ENCODE data around the gene U2SURP. TPM values are rescaled to one million over a fixed set of nuclear protein-coding genes. Genes with fewer than 3 reads are reported as not detected.

Gene U2SURP
- total RNA-seq, 2 experiments from 2014 or later, result 173 to 180 TPM

DNA sequence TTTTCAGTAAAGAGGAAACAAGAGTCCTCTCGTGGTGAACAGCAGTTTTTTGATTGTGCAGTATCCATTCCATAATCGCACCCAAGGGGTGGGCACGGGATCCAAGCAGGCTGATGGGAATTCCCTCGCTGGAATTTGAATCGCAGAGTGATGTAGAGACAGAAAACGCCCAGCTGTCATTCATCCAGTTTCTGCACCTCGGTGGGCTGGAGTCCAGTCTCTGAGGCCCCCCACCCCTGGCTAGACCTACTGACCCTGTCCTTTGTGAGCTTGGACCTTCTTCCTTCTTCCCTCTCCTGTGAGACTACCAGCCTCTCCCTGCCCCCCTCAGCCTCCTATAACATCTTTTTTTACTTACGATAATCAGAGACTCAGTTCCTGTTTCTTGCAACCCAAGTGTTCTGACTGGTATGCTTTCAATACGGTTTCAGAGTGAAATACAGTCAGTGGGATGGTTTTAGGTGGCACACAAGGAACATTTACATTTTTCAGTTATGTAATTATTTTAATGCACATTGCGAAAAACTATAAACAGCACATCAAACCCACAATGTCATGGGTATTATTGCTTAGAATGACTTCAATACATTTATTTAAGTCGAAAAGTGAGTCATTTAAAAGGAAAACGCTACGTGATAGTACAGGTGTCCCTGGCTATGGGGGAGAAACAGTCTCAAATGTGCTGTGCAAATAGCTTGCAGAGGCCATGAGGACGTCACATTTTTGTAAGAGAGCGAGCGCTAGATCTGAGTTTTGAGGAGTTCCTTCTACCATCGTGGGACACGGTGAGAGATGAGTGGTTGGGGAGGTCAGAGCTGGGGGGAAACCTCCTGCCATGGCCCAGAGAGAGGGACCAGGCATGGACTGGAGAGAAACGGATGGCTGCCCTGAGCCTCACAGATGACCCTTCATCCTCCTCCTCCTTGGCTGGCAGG lies 80.7 kb downstream of the U2SURP start:
- Mint-ChIP-seq H3K27ac (peak overlapping the region; percentile 86), H3K27me3 (ENCODE audit: low read depth) (no peaks in the 10 kb centered on the region), H3K36me3 (ENCODE audit: low read depth) (no peaks in the 10 kb centered on the region), H3K4me1 (ENCODE audit: low read depth) (peaks cover 23% of the 10 kb centered on the region), H3K9me3 (no peaks in the 10 kb centered on the region), H3K4me3 (peak overlapping the region; percentile 41)
- peak; percentile 51 for DNase-seq
- CTCF ChIA-PET, result interaction anchor here (0.8 to 1.0 kb wide), 2 partner anchors 21 to 427 kb away, joined by 3 read pairs; no protein-coding TSS in a partner anchor
- intact Hi-C loops (cut with micrococcal nuclease), result loop anchor here (1.0 kb wide), 4 partner anchors 21 to 83 kb away; partner anchors contain the start of genes CHST2 and U2SURP

DNA sequence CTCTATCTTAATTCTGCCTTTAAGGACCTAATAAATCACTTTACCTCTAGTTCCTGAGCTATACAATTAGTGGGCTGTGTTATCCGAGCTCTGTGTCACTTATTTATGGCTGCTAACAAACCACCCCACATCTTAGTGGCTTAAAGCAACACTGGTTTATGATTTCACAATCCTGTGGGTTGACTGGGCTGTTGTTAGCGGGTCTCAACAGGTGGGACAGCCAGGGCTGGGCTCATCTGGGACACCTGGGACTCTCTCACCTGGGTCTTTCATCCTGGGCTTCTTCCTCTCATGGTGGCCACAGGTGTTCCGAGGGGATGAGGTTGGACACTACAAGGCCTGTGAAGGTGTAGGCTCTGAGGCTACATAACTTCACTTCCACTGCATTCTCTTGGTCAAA lies 82.4 kb downstream of the U2SURP start:
- Mint-ChIP-seq H3K4me3 (no peak overlapping the region), H3K27me3 (ENCODE audit: low read depth) (no peaks in the 10 kb centered on the region), H3K36me3 (ENCODE audit: low read depth) (no peaks in the 10 kb centered on the region), H3K4me1 (ENCODE audit: low read depth) (peaks cover 21% of the 10 kb centered on the region), H3K9me3 (no peaks in the 10 kb centered on the region), H3K27ac (peak overlapping the region; percentile 43)
- intact Hi-C loops (cut with micrococcal nuclease), result no loop called here
- CTCF ChIA-PET, result no interaction called here
- no peak for DNase-seq

DNA sequence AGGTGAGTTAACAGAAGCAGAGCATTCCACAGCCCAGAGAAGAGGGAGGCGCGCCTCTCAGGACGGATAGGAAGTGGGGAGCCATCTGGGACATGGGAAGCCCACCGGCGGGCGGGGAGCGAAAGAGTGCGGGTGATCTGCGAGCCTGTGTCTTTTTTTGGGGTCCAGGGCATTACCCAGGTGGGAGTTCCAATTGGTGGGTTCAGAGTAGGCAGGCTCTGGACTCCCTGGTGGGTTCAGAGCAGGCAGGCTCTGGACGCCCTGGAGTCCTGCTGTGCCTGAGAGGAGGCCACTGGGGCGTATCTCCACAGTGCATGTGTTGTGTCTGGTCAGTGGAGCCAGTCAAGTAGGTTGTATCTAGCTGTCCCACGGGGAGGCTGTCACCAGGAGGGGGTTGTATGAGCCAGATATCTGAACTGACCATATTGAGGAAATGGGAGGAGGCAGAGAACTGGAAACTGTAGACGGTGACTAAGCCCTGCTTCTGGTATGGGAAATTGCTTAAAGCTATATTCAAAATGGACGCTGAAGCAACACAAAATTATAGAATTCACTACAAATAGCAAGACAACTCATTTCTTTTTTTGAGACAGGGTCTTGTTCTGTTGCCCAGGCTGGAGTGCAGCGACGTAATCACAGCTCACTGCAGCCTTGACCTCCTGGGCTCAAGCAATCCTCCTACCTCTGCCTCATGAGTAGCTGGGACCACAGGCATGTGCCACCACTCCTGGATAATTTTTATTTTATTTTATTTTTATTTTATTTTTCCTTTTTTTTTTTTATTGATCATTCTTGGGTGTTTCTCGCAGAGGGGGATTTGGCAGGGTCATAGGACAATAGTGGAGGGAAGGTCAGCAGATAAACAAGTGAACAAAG lies 83.7 kb downstream of the U2SURP start:
- Mint-ChIP-seq H3K9me3 (no peaks in the 10 kb centered on the region), H3K36me3 (ENCODE audit: low read depth) (no peaks in the 10 kb centered on the region), H3K27me3 (ENCODE audit: low read depth) (no peaks in the 10 kb centered on the region), H3K4me3 (peak overlapping the region; percentile 9), H3K27ac (peak overlapping the region; percentile 8), H3K4me1 (ENCODE audit: low read depth) (peaks cover 21% of the 10 kb centered on the region)
- intact Hi-C loops (cut with micrococcal nuclease), result no loop called here
- CTCF ChIA-PET, result interaction anchor here (0.6 kb wide), 2 partner anchors 14 to 29 kb away, joined by 3 read pairs; no protein-coding TSS in a partner anchor
- DNase-seq, result peak; percentile 27

DNA sequence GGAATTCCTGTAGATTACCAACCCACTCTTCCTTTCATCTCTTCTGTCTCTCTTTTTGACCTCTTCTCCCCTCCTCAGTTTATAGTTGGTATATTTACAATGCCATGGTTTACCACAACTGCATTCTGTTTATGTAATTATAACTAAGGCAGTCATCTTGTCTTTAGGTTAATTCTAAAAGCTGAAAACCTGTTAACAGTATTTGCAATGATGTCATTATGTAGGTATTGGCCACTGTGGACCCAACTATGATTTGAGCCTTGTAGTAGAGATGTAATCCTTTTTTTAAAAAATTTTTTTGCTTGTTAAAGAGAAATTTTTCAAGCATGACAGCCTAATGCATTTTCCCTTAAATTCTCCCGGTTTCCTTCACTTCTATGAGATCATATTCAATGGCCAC lies 87.5 kb downstream of the U2SURP start:
- intact Hi-C loops (cut with micrococcal nuclease), result no loop called here
- H3K27ac Mint-ChIP-seq, result no peak overlapping the region
- H3K27me3 Mint-ChIP-seq (ENCODE audit: low read depth), result no peaks in the 10 kb centered on the region
- no peak for DNase-seq
- H3K9me3 Mint-ChIP-seq, result no peaks in the 10 kb centered on the region
- CTCF ChIA-PET, result interaction anchor here (0.6 kb wide), 1 partner anchor 189 kb away, joined by 3 read pairs; no protein-coding TSS in a partner anchor
- peaks cover 6% of the 10 kb centered on the region for H3K4me1 Mint-ChIP-seq (ENCODE audit: low read depth)
- no peak overlapping the region for H3K4me3 Mint-ChIP-seq
- no peaks in the 10 kb centered on the region for H3K36me3 Mint-ChIP-seq (ENCODE audit: low read depth)

DNA sequence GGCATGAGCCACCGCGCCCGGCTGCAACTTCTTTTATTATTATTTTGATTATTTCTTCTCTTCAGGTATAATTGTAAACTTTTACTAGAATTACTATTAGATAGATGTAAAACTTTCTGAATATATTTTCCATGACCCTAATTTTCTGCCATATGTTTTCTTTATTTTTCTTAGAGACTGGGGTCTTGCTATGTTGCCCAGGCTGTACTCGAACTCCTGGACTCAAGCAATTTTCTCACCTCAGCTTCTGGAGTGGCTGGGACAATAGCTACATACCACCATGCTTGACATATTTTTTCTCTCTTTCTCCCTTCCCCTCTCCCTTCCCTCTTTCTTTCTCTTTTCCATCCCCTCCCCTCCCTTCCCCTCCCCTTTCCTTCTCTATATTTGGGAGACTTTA lies 88.6 kb downstream of the U2SURP start:
- Mint-ChIP-seq H3K4me3 (no peak overlapping the region), H3K36me3 (ENCODE audit: low read depth) (no peaks in the 10 kb centered on the region), H3K9me3 (no peaks in the 10 kb centered on the region), H3K27ac (no peak overlapping the region), H3K4me1 (ENCODE audit: low read depth) (peaks cover 5% of the 10 kb centered on the region), H3K27me3 (ENCODE audit: low read depth) (no peaks in the 10 kb centered on the region)
- no peak for DNase-seq
- CTCF ChIA-PET, result no interaction called here
- intact Hi-C loops (cut with micrococcal nuclease), result no loop called here

DNA sequence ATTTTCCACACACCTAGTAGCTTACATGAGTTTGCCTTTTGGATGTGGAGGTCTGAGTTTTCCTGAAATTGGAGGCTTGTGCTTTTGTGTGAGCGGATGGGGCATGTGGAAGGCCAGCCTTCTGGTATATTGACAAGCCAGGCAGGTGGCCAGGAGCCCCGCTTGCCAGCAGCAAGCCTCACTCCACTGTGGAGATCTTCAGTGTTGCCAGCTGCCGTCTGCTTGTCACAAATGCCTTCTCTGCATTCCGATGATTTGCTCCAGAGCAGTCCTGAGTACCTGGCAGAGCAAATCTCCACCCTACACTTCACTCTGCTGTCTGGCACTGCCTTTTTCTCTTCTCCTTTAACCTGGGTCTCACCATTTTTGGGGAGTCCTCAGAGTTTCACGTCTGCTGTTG lies 89.1 kb downstream of the U2SURP start:
- no peak overlapping the region for H3K27ac Mint-ChIP-seq
- no peak overlapping the region for H3K4me3 Mint-ChIP-seq
- CTCF ChIA-PET, result no interaction called here
- no peak for DNase-seq
- peaks cover 4% of the 10 kb centered on the region for H3K4me1 Mint-ChIP-seq (ENCODE audit: low read depth)
- no peaks in the 10 kb centered on the region for H3K9me3 Mint-ChIP-seq
- no peaks in the 10 kb centered on the region for H3K36me3 Mint-ChIP-seq (ENCODE audit: low read depth)
- intact Hi-C loops (cut with micrococcal nuclease), result no loop called here
- H3K27me3 Mint-ChIP-seq (ENCODE audit: low read depth), result no peaks in the 10 kb centered on the region

DNA sequence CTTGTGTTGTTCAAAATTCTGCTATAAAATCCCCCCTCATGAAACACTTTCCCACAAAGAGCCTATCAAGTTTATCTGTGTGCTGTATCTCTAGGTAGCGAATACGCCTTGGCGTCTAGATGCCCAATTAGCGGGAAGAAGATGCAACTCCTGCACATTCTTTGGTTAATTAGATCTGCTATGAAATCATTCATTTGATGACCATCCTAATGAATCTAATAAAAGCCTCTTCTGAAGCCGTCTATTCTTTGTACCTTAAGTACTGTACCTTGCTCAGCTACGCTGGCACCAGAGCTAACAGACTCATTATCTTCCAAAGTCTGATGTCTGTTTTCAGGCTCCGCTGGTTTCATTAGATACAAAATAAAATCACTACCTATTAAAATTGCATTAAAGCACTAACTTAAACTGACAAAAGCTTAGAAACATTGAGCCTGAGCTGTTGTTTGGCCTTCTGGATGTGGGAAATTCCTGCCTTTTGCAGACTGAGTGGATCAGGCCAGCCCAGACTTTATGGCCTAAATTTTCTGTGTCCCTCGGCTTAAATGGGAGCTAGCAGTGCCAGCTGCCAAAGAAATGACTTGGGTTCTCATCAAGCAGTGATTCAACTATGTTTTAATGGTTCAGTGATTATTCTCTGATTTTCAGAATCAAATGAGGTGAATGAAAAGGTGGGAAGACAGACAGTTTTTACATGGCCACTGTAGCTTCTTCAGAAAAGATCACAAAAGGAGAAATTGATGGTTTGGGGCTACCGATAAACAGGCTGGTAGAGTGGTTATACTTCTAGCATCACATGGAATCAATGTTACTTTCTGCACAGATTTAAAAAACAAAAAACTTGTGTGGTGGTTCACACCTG lies 89.8 kb downstream of the U2SURP start:
- intact Hi-C loops (cut with micrococcal nuclease), result no loop called here
- no peaks in the 10 kb centered on the region for H3K27me3 Mint-ChIP-seq (ENCODE audit: low read depth)
- no peaks in the 10 kb centered on the region for H3K9me3 Mint-ChIP-seq
- no peak for DNase-seq
- no peak overlapping the region for H3K4me3 Mint-ChIP-seq
- H3K36me3 Mint-ChIP-seq (ENCODE audit: low read depth), result no peaks in the 10 kb centered on the region
- CTCF ChIA-PET, result no interaction called here
- peaks cover 4% of the 10 kb centered on the region for H3K4me1 Mint-ChIP-seq (ENCODE audit: low read depth)
- no peak overlapping the region for H3K27ac Mint-ChIP-seq

DNA sequence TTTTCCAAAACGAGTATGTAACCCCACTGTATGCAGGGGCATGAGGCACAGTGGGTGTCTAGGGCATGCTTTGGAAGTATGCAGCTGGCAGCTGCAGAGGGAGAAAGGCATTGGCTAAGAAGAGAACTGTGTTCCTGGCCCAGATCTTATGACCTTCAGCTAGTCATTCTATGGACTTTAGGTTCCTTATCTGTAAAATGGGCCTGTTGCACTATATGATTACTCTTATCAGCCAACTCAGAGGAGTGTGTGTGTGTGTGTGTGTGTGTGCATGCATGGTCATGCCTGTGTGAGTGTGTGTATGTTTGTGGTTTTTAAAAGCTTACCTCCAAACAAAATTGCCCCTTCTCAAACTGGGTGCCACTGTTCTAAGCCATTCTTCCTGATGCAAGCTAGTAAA lies 90.8 kb downstream of the U2SURP start:
- intact Hi-C loops (cut with micrococcal nuclease), result no loop called here
- DNase-seq, result no peak
- Mint-ChIP-seq H3K4me3 (no peak overlapping the region), H3K9me3 (no peaks in the 10 kb centered on the region), H3K4me1 (ENCODE audit: low read depth) (peaks cover 4% of the 10 kb centered on the region), H3K36me3 (ENCODE audit: low read depth) (no peaks in the 10 kb centered on the region), H3K27me3 (ENCODE audit: low read depth) (no peaks in the 10 kb centered on the region), H3K27ac (no peak overlapping the region)
- CTCF ChIA-PET, result interaction anchor here (0.7 kb wide), 1 partner anchor 43 kb away, joined by 3 read pairs; no protein-coding TSS in a partner anchor

DNA sequence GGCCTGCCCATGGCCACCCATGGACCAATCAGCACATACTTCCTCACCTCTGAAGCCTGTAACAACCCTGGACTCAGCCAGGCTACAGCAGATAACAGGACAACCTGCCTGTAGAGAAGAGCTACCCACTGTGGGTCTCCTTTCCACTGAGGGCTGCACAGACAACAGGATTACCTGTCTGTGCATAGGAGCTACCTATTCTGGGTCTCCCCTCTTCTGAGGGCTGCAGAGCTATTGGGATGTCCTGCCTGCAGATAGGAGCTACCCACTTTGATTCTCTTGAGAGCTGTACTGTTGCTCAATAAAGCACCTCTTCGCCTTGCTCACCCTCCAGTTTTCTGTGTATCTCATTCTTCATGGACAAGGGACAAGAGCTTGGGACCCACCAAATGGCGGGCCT lies 94.4 kb downstream of the U2SURP start:
- CTCF ChIA-PET, result interaction anchor here (0.8 kb wide), 1 partner anchor 261 kb away, joined by 3 read pairs; no protein-coding TSS in a partner anchor
- no peak overlapping the region for H3K4me3 Mint-ChIP-seq

DNA sequence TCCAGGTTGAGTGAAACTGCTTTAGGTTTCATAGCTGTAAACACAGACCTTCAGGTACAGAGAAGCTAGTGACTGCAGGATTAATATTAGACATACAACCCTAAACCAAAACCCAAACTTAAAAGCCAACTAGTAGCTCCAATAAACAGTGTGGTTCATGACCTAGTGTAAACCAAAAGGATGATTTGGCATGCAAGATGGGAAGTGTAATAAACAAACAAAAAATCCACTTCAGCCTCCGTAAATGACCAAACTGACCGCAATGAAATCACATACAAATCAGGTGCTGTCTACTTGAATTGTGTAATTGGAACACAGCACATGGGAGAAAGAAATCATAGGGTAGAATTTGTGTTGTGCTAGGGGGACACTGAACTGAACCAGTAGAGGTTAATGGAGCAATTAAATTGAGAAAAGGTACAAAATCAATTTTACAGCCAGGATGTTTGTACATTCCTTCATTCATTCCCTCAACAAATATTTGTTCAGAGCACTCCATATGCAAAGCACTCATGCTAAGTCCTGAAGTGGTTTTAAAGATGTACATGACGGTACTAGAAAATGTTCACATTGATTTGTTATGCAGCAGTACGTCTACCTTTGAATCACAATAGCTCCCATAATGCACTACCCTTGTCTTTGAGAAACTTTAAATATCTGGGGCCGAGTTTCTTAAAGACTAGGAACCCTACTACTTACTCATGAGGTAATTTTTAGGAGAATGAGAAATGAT lies 96.8 kb downstream of the U2SURP start:
- Mint-ChIP-seq H3K4me3 (no peak overlapping the region), H3K9me3 (no peaks in the 10 kb centered on the region), H3K36me3 (ENCODE audit: low read depth) (no peaks in the 10 kb centered on the region), H3K27ac (no peak overlapping the region), H3K27me3 (ENCODE audit: low read depth) (no peaks in the 10 kb centered on the region), H3K4me1 (ENCODE audit: low read depth) (peaks cover 4% of the 10 kb centered on the region)
- intact Hi-C loops (cut with micrococcal nuclease), result no loop called here
- CTCF ChIA-PET, result interaction anchor here (0.5 to 1.4 kb wide), 3 partner anchors 10 to 546 kb away, joined by 3 to 4 read pairs (median 3); no protein-coding TSS in a partner anchor
- no peak for DNase-seq

More for the DNA sequence above, 94.4 kb downstream of the U2SURP start:
- intact Hi-C loops (cut with micrococcal nuclease), result no loop called here
- H3K27ac Mint-ChIP-seq, result no peak overlapping the region
- H3K4me1 Mint-ChIP-seq (ENCODE audit: low read depth), result no peaks in the 10 kb centered on the region
- H3K9me3 Mint-ChIP-seq, result no peaks in the 10 kb centered on the region
- DNase-seq, result no peak
- H3K27me3 Mint-ChIP-seq (ENCODE audit: low read depth), result no peaks in the 10 kb centered on the region
- no peaks in the 10 kb centered on the region for H3K36me3 Mint-ChIP-seq (ENCODE audit: low read depth)

DNA sequence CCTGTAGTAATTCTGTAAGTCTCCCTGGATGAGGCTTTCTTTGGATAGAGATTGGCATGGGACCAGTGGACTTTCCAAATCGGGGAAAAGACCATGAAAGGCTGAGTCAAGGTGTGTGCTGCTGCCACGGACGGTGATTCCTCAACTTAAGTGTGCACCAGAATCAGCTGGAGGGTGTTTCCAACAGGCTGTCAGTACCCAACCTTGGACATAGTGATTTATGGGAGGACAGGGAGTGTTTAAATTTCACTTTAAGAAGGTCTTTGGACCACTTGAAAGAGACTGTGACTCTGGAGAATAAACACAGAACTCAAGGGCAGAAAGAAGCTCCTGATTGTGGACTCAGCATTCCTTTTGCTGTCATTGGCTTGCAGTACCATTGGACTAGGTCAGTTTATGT lies 97.8 kb downstream of the U2SURP start:
- DNase-seq, result no peak
- Mint-ChIP-seq H3K4me3 (no peak overlapping the region), H3K36me3 (ENCODE audit: low read depth) (no peaks in the 10 kb centered on the region), H3K27me3 (ENCODE audit: low read depth) (no peaks in the 10 kb centered on the region), H3K9me3 (peaks cover 1% of the 10 kb centered on the region), H3K4me1 (ENCODE audit: low read depth) (peaks cover 8% of the 10 kb centered on the region), H3K27ac (no peak overlapping the region)
- intact Hi-C loops (cut with micrococcal nuclease), result no loop called here
- CTCF ChIA-PET, result interaction anchor here (0.6 kb wide), 1 partner anchor 14 kb away, joined by 3 read pairs; no protein-coding TSS in a partner anchor

Data from activated naive CD4-positive, alpha-beta T cell treated with anti-CD3 and anti-CD28 coated beads for 36 hours (primary cell).